ENCODE measurements around the gene P4HB.
A peak's percentile ranks its signal among the peaks of the same experiment; 100 is the strongest.

P4HB gene

GRCh38 chr17:81859906-81860755, at the start of gene P4HB:
TSS of gene P4HB (minus strand) at chr17:81860535. CDS start at chr17:81860471, 64 bp downstream.
- peak in 1 of 2 donors; percentile 93 for DNase-seq (ENCODE audit: low read depth in 2 of 2)

DNA sequence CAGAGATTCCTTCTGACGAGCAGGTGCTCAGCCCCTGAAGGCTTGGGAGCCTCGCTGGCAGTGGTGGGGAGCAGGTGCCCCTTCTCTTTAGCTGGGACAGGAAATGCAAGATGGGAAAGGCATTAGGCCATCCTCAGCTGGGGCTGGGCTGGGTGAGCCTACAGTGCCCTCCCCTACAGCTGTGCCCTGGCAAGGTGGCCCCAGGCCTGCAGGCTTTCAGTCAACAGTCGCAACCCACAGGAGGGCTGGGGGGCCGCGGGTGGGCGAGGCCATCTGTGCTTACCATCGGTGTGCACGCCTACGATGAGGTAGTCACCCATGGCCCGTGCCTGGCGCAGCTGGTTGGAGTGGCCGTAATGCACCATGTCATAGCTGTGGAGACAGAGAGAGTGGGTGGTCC, 48.9 kb upstream of the P4HB start:
- no peak for DNase-seq (ENCODE audit: low read depth in 2 of 2)

- DNase-seq (ENCODE audit: low read depth in 2 of 2): no peak
These were observed 48.5 kb upstream of the P4HB start for GRCh38 chr17:81908793-81909192.

GRCh38 chr17:81907219-81908145, 47.1 kb upstream of the P4HB start:
- DNase-seq (ENCODE audit: low read depth in 2 of 2): no peak

DNA sequence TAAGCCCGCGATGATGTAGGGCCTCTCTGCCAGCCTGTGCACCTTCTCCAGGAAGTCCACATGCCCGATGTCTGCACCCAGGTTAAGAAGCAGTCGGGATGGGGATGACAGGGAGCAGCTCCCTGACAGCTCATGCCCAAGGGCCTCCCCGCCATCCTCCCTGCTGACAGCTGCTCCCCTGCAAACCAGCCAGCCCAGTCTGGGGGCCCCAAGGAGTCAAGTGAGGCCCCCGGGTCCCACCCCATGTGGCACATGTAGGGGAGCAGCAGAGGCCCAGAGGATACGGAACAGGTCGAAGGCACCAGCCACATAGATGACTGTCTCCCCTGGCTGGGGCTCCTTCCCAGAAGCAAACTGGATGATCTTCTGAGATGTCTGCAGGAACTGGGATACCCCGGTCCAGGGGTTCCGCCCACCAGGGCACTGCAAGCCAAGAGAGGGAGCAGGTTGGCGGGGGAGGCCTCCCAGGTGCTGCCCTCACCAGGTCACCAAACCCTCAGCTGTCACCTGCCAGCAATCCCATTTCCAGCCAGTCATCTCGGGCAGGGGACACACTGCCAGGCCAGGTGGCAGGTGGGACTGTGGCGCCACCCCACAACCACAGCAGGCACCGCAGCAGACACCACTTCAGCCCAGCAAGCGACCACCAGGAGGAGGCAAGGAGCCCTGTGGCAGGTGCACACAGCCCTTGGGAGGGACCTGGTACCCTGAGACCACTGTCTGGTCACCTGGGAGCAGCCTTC, 46.3 kb upstream of the P4HB start:
- no peak for DNase-seq (ENCODE audit: low read depth in 2 of 2)

DNA sequence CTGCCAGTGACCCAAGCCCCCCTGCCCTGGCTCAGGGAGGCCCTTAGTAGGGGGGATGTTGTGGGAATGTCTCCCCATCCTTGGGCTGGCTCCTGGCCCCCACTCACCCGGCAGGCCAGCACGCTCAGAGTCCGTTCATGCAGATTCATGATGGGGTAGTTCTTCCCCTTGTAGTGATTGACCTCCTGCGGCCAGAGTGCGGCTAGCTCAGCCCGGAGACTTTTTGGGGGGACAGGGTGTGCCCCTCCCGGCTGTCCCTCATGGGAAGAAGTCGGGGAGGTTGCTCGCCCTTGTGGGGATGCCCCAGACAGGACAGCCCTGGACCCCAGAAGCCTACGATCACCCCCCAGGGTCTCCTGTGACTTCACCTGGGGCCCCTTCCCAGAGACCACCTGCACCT, 45.7 kb upstream of the P4HB start:
- DNase-seq (ENCODE audit: low read depth in 2 of 2): no peak

- no peak for DNase-seq (ENCODE audit: low read depth in 2 of 2)
These were observed 45.1 kb upstream of the P4HB start for GRCh38 chr17:81905424-81905875.

DNA sequence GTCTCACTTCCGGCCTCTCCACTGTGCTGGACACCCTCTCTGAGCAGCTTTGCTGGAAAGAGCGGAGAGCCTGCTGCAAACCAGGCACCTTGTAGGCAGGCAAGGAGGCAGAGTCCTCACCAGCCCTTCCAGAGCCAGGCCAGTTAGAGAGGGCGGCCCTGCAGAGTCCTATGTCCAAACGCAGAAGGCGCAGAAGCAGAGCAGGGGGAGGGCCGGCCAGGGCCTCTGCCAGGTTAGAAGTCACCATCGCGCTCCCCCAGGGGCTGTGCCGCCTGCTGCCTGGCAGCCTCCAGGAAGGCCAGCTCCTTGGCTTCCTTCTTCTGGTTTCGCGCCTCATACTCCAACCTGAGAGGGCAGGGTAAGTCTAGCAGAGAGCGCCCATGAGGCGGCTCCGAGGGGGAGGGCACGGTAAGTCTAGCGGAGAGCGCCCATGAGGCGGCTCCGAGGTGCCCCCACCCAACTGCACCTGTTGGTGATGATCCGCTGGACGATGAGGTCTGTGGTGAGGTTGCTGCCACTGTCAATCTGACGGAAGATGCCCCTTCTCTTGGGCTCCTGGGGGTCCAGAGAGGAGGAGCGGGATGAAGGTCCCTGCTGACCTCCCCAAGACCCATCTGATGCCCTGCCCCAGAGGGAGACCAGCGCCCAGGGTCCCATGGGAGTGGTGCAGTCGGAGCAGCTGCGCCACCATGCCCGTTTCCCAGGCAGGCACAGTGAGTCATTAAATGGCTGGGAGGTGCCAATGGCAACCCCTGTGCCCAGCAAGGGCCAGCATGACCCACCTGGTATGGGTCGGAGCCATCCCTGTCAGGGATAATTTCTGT, 44.5 kb upstream of the P4HB start:
- no peak for DNase-seq (ENCODE audit: low read depth in 2 of 2)

DNA sequence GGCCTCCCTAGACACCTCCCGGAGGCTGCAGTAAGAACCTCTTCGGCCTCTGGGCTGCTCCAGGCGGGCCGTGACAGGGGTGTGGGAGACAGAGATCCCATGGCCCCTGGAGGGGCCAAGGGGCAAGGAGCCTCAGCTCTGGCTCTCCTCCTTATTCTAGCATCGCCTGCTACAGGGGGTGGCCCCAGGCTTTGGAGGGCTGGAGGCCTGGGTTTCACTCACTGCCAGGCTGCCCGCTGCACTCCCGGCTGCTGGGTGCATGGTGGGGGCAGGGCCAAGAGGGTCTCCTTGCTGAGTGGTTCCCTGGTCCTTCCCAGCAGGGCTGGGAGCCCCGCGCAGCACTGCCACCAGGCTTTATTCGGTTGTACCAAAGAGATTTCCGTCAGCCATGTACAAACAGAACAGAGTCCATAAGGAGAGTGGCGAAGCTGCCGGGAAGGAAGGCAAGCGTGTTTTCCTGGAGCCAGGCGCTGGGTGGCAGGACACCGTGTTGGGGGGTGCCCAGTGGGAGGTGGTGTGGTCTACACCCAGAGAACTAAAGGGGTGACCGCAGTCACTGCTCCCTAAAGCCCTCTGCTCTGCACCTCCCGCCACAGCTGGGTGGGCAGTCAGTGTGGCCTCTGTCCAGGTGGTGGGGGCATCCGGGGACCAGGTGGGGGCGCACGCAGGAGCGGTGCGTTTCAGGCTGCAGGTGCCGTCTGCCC, 43.7 kb upstream of the P4HB start:
- no peak for DNase-seq (ENCODE audit: low read depth in 2 of 2)

GRCh38 chr17:81903415-81903831, 43.1 kb upstream of the P4HB start:
- no peak for DNase-seq (ENCODE audit: low read depth in 2 of 2)

GRCh38 chr17:81902653-81903414, 42.5 kb upstream of the P4HB start:
- DNase-seq (ENCODE audit: low read depth in 2 of 2): no peak

DNA sequence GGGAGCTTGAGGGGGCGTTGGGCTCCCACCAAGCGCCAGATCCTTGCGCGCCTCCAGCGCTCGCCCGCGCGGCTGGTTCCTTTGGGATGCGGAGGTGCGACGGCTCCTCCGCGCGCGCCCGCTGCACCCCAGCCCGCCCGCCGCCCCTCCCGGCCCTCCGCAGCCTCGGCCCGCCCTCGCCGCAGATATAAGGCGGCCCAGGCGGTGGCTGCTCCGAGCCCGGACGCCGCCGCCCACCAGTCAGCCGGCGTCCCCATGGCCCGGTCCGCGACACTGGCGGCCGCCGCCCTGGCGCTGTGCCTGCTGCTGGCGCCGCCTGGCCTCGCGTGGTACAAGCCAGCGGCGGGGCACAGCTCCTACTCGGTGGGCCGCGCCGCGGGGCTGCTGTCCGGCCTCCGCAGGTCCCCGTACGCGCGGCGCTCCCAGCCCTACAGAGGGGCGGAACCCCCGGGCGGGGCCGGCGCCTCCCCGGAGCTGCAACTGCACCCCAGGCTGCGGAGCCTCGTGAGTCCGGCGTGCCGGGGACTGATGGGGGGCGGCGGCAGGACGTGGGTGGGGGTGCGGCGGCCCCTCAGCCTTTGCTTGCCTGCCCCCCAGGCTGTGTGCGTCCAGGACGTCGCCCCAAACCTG, 41.8 kb upstream of the P4HB start, which contains the start of gene NPB:
NPB (plus strand) TSS at position 216 of the 630 bp plus-strand sequence; CDS start at position 256, 40 bp downstream.
- no peak for DNase-seq (ENCODE audit: low read depth in 2 of 2)

DNA sequence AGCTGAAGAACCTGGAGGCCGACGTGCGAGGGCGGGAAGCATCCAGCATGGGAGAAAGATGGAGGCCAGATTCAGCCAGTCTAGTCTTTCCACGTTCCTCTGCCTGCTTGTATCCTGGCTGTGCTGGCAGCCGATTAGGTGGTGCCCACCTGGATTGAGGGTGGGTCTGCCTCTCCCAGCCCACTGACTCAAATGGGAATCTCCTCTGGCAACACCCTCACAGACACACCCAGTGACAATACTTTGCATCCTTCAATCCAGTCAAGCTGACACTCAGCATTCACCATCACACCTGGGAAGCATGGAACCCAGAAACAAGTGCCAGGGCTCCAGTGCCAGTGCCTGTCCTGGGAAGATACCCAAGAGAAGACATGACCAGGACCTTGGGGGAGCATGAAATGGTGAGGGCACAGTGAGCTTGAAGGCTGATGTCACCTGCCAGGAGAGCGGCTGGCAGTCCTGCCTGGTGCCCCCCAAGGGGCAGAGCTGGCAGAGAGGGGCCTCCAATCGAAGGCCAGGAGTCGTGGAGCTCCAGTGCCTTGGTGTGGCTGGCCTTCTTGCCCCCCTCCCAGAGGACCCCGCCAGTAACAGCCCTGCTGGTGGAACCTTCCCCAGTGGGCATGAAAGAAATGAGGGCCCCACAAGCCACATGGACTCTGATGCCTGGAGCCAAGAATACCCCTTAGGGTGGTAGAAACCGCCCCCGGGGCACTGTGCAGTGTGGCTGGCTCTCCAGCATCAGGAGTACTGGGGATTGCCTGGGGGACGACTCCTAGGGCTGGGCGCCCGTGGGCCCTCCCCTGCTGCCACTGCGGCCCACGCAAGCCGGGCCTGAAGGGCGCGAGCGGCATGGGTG, 41.1 kb upstream of the P4HB start:
- DNase-seq (ENCODE audit: low read depth in 2 of 2): no peak

- DNase-seq (ENCODE audit: low read depth in 2 of 2): no peak
These were observed 40.0 kb upstream of the P4HB start for GRCh38 chr17:81900181-81900820.

- DNase-seq (ENCODE audit: low read depth in 2 of 2): no peak
These were observed 39.3 kb upstream of the P4HB start for GRCh38 chr17:81899514-81900166.

DNA sequence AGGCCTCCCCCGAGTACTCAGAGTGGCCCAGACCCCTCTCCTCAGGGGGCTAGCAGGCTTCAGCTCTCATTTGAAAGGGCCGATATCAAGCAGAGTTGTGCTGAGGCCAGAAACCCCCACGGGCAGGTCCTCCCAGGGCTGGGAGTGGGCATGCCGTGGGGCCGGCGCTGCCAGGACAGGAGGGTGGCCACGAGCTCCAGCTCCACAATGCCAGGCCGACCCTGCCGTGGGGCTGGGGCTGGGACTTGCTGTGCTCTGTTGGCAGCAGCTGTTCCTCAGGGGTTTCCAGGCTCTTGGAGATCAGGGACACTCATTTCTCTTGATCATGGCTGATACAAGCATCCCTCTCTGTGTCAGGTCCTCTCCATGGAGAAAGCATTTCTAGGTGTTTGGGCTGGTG, 38.5 kb upstream of the P4HB start:
- DNase-seq (ENCODE audit: low read depth in 2 of 2): no peak

Data from stimulated activated CD8-positive, alpha-beta memory T cell treated with anti-CD3 and anti-CD28 coated beads, Interleukin-2, amount 100 ng/mL, for 48 hours (primary cell).